Measurements from ENCODE around the gene KLF18.
"Not testable (repeated sequence)": the region's sequence is repeated elsewhere in the genome, so short reads cannot be mapped to it uniquely, and the experiment has no call there.

KLF18 gene

GRCh38 chr1:44119525-44119924, 21.9 kb downstream of the KLF18 start:
- no peak for DNase-seq

- no peak for DNase-seq
These were observed 22.7 kb downstream of the KLF18 start, which contains the start of gene KLF17 for GRCh38 chr1:44118682-44119081. TSS of gene KLF17 (plus strand) at chr1:44118821. CDS start at chr1:44118908, 87 bp downstream.

- DNase-seq: not testable (repeated sequence)
These were observed 24.2 kb downstream of the KLF18 start for GRCh38 chr1:44117272-44117671.

- DNase-seq: no peak
These were observed 27.3 kb downstream of the KLF18 start for GRCh38 chr1:44114098-44114497.

GRCh38 chr1:44113095-44113609, 28.3 kb downstream of the KLF18 start:
- DNase-seq: no peak

GRCh38 chr1:44112486-44112885, 28.9 kb downstream of the KLF18 start:
- no peak for DNase-seq

- DNase-seq: no peak
These were observed 29.6 kb downstream of the KLF18 start for GRCh38 chr1:44111861-44112260.

DNA sequence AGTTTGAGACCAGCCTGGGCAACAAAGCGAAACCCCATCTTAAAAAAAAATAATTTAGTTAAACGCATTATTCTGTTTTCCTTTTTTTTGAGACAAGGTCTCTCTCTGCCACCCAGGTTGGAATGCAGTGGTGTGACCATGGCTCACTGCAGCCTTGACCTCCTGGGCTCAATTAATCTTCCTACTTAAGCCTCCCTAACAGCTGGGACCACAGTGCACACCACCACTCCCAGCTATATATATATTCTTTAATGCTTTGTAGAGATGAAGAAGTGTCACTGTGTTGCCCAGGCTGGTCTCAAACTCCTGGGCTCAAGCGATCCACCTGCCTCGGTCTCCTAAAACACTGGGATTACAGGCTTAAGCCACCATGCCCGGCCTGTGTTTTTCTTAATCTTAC, 30.5 kb downstream of the KLF18 start:
- DNase-seq: no peak

- DNase-seq: no peak
These were observed 32.5 kb downstream of the KLF18 start for GRCh38 chr1:44108971-44109370.

DNA sequence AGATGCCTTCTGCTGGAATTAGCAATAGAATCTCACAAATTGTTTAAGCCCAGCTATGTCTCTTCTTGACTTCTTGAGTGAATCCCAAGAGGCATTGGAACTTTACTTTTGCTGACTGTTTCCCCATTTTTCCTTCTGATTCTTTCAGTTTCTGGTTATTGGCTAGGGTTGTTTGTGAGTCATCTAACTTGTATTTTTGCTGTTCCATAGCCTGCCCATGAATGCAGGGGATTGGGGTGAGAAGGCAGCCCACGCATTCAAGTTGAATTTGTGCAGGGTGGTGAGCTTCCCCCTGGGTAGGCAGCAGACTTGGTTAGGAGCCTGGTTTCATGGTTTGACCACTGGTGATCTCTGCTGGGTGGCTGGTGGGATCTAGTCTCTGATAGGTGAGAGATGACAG, 33.2 kb downstream of the KLF18 start:
- DNase-seq: no peak

DNA sequence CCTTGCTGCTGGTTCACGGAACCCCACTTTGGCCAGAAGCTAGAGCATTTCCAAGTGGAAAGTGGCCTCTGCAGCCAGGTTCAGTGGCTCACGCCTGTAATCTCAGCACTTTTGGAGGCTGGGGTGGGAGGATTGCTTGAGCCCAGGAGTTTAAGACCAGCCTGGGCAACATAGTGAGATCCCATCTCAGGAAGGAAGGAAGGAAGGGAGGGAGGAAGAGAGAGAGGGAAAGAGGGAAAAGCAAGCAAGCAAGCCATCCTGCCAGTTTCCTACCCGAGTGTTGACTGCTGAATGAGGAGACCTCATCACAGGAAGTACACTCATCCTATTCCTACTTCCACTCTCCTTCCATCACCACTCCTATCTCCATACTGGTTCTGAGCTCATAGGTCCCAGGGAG, 35.6 kb downstream of the KLF18 start:
- DNase-seq: no peak

GRCh38 chr1:44103270-44104131, 37.9 kb downstream of the KLF18 start:
- no peak for DNase-seq

- no peak for DNase-seq
These were observed 40.1 kb downstream of the KLF18 start for GRCh38 chr1:44101328-44101727.

DNA sequence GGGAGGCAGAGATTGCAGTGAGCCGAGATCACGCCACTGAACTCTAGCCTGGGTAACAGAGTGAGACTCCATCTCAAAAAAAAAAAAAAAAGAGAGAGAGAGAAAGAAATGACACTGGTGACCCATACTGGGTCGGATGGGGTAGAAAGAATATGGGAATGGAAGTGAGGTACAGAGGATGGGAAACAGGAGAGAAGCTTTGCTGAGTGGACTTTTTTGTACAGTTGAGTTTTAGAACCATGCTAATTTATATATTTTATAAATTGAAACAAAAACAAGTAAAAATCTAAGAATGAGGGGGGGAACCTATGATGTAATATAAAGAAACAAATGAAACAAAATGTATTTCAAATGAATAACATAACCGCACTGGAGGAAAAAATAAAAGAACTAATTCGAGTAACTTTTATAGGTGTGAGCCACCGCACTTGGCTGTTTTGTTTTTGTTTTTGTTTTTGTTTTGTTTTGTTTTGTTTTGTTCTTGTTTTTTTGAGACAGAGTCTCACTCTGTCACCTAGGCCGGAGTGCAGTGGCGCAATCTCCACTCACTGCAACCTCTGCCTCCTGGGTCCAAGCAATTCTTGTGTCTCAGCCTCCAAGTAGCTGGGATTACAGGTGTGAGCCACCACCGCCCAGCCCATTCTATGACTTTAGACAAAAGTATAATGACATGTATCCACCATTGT, 41.1 kb downstream of the KLF18 start:
- DNase-seq: no peak

DNA sequence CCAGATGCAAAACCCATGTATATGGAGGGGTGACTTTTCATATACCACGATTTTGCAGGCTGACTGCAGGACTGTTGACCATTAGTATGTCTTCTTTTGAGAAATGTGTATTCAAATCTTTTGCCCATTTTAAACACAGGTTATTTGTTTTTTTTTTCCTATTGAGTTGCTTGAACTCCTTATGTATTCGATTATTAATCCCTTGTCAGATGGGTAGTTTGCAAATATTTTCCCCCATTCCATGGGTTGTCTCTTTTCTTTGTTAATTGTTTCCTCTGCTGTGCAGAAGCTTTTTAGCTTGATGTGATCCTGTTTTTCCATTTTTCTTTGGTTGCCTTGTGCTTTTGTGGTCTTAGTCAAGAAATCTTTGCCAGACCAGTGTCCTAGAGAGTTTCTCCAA, 47.4 kb downstream of the KLF18 start:
- no peak for DNase-seq

GRCh38 chr1:44090429-44091252, 50.8 kb downstream of the KLF18 start:
- no peak for DNase-seq

- DNase-seq: no peak
These were observed 51.9 kb downstream of the KLF18 start for GRCh38 chr1:44089371-44090048.
